ENCODE results near the gene EVA1A.

Gene EVA1A

GRCh38 chr2:75447176-75447575 lies 113.6 kb downstream of the EVA1A start:
- H3K27ac ChIP-seq (ENCODE audit: low read depth, low read length), result no peak overlapping the region
- H3K4me3 ChIP-seq (ENCODE audit: low read length), result no peak overlapping the region
- no peaks in the 10 kb centered on the region for H3K27me3 ChIP-seq (ENCODE audit: control insufficient read depth, insufficient read depth, low read length)
- H3K9ac ChIP-seq (ENCODE audit: low read length), result no peak overlapping the region
- no peaks in the 10 kb centered on the region for H3K4me1 ChIP-seq (ENCODE audit: control insufficient read depth, insufficient read depth, low read length)
- H3K36me3 ChIP-seq (ENCODE audit: control insufficient read depth, insufficient read depth, low read length), result no peaks in the 10 kb centered on the region

Measured in rectal smooth muscle tissue (tissue), 1 donor.